ENCODE data around the gene TARS2. TPM values are rescaled to one million over a fixed set of nuclear protein-coding genes. Genes with fewer than 3 reads are reported as not detected.

Gene TARS2
- polyA plus RNA-seq, 3 donors from 2014 or later = 29.6 to 40.8 (median 31.9) TPM

DNA sequence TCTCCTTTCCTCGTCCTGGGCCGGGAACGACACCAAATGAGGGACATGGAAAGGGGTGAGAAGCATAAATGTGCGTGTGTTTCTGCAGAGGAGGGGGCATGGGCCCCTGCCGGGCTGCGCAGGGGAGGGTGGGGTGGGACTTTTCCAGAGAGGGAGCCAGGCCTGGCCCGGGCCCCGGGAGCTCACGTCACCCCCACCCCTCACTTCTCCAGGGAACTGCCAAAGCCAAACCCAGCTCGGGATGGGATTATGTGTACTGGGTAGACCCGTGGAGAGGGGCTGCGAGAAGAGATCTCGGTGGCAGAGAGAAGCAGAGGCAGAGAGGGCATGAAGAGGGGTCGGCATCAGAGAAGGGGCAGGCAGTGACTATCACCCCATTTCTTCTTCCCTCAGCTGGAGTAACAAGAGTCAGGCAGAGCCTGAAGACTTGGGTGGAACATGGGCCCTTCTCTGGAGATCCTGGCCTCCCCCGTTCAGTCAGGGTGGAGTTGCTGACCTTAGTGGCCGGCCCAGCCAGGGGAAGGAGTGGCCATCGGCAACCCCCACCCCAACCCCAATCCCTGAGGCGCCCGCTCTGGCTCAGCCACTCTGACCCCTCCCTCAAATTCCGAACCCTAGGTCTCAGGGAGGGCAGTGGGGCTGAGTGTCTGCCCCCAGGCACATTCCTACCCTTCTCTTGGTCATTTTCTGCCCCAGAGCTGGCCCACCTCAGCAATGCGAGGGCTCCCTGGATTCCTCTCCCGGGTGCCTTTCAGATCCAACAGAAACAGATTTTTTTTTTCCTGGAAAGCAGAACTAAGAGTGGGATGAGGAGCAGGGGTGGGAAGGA is 63.2 kb downstream of the TARS2 start:
- no peak for DNase-seq
- peak overlapping the region in 3 of 5 donors; percentile 21 to 79 (median 66) for H3K4me3 Mint-ChIP-seq
- peaks cover 0 to 16% (median 12%) of the 10 kb centered on the region in 3 donors for H3K27me3 Mint-ChIP-seq (ENCODE audit: low read depth in 3 of 3)
- H3K4me1 Mint-ChIP-seq = peaks cover 11 to 18% of the 10 kb centered on the region in 2 donors
- H3K27ac Mint-ChIP-seq = peak overlapping the region in 1 of 6 donors; percentile 61
- H3K36me3 Mint-ChIP-seq = no peaks in the 10 kb centered on the region
- no peaks in the 10 kb centered on the region for H3K9me3 Mint-ChIP-seq

DNA sequence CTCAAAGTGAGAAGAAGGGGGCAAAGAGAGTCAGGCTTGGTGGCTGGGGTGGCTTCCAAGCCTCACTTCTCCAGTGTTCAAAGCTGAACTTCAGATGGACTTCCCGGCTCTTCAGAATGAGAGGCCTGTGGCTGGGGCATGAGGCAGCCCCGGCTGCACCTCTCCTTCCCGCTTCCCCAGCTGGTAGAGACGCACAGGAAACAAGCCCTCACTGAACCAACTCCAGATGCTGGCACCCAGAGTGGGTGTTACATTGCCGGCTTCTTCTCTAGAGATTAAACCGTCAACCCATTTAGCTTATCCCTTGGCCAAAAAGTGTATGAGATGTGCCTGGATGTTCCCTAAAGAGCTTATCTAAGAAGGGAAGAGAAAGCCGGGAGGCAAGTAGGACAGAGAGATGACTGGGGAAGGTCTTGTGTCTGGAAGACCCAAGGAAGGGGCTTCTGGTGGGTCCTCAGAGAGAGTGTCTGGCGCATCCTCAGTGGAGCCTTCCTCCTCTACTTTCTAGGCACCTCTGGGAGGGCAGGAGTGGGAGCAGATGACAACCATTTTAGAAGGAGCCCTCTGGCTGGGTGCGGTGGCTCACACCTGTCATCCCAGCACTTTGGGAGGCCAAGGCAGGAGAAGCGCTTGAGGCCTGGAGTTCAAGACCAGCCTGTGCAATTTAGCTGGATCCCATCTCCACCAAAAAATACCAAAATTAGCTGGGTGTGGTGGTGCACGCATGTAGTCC is 64.0 kb downstream of the TARS2 start:
- peak overlapping the region in 1 of 6 donors; percentile 41 for H3K27ac Mint-ChIP-seq
- no peak for DNase-seq

DNA sequence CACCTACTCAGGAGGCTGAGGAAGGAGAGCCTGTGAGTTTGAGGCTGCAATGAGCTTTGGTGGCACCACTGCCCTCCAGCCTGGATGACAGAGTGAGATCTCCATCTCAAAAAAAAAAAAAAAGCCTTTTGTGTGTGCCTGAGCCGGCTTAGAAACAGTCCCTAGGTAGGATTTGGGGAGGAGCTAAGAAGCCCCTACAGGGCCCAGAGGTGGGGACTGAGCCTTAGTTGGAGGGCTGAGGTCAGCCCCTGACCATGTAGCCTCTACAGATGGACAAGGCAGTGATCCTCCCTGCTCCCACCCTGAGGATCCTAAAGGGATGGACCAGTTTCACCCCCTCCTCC is 64.5 kb downstream of the TARS2 start:
- Mint-ChIP-seq H3K9me3 (no peaks in the 10 kb centered on the region), H3K4me1 (peaks cover 11 to 18% of the 10 kb centered on the region in 2 donors), H3K27ac (no peak overlapping the region), H3K4me3 (no peak overlapping the region), H3K36me3 (no peaks in the 10 kb centered on the region), H3K27me3 (ENCODE audit: low read depth in 3 of 3) (peaks cover 0 to 13% (median 9%) of the 10 kb centered on the region in 3 donors)
- DNase-seq = no peak

More for the DNA sequence above, 64.0 kb downstream of the TARS2 start:
- Mint-ChIP-seq H3K9me3 (no peaks in the 10 kb centered on the region), H3K36me3 (no peaks in the 10 kb centered on the region), H3K4me1 (peaks cover 11 to 18% of the 10 kb centered on the region in 2 donors), H3K27me3 (ENCODE audit: low read depth in 3 of 3) (peaks cover 0 to 16% (median 12%) of the 10 kb centered on the region in 3 donors), H3K4me3 (peak overlapping the region in 3 of 5 donors; percentile 21 to 41 (median 23))

DNA sequence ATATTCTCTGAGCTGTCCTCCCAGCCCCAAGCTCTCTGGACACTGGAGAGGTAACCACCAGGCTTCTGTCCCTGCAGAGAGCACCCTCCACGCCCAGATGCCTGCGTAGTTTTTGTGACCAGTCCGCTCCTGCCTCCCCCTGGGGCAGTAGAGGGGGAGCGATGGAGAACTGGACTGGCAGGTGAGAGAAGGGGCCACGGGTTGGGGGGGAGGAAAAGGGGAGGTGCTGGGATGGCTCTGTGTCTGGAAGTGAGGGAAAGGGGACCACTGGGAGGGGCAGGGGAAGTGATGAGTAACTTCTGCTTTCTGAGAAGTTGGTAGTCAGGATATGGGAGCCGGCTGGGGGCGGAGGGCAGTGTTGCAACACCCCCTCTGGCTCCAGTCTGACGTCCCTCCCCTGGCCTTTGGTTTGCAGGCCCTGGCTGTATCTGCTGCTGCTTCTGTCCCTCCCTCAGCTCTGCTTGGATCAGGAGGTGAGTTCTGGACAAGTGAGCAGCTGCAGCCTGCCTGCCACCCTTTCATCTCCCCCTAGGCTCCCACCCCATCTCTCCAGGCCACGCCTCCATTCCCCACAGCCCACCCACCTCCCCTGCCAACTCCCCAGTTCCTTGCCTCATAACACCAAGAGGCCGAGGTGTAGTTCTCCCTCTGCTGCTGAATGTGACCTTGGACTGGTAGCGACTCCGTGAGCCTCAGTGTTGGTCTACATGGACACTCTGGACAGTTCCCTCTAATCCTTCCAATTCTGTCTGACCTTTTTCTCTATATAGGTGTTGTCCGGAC is 65.1 kb downstream of the TARS2 start:
- no peak for DNase-seq
- Mint-ChIP-seq H3K9me3 (no peaks in the 10 kb centered on the region), H3K4me1 (peaks cover 11 to 18% of the 10 kb centered on the region in 2 donors), H3K27me3 (ENCODE audit: low read depth in 3 of 3) (peaks cover 0 to 9% (median 6%) of the 10 kb centered on the region in 3 donors), H3K27ac (peak overlapping the region in 2 of 6 donors; percentile 4 to 21), H3K4me3 (no peak overlapping the region), H3K36me3 (no peaks in the 10 kb centered on the region)

DNA sequence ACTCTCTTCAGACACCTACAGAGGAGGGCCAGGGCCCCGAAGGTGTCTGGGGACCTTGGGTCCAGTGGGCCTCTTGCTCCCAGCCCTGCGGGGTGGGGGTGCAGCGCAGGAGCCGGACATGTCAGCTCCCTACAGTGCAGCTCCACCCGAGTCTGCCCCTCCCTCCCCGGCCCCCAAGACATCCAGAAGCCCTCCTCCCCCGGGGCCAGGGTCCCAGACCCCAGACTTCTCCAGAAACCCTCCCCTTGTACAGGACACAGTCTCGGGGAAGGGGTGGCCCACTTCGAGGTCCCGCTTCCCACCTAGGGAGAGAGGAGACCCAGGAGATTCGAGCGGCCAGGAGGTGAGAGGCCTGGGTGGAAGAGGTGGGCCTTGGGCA is 65.7 kb downstream of the TARS2 start:
- no peaks in the 10 kb centered on the region for H3K36me3 Mint-ChIP-seq
- no peak for DNase-seq

DNA sequence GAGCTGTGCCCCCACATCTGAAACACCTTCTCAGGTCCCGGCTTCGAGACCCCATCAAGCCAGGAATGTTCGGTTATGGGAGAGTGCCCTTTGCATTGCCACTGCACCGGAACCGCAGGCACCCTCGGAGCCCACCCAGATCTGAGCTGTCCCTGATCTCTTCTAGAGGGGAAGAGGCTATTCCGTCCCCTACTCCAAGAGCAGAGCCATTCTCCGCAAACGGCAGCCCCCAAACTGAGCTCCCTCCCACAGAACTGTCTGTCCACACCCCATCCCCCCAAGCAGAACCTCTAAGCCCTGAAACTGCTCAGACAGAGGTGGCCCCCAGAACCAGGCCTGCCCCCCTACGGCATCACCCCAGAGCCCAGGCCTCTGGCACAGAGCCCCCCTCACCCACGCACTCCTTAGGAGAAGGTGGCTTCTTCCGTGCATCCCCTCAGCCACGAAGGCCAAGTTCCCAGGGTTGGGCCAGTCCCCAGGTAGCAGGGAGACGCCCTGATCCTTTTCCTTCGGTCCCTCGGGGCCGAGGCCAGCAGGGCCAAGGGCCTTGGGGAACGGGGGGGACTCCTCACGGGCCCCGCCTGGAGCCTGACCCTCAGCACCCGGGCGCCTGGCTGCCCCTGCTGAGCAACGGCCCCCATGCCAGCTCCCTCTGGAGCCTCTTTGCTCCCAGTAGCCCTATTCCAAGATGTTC is 66.3 kb downstream of the TARS2 start:
- Mint-ChIP-seq H3K4me3 (no peak overlapping the region), H3K9me3 (no peaks in the 10 kb centered on the region), H3K27me3 (ENCODE audit: low read depth in 3 of 3) (peaks cover 0 to 9% (median 6%) of the 10 kb centered on the region in 3 donors), H3K4me1 (peaks cover 8 to 13% of the 10 kb centered on the region in 2 donors), H3K36me3 (no peaks in the 10 kb centered on the region), H3K27ac (no peak overlapping the region)
- DNase-seq = no peak

More for the DNA sequence above, 65.7 kb downstream of the TARS2 start:
- H3K9me3 Mint-ChIP-seq = no peaks in the 10 kb centered on the region
- peaks cover 0 to 9% (median 6%) of the 10 kb centered on the region in 3 donors for H3K27me3 Mint-ChIP-seq (ENCODE audit: low read depth in 3 of 3)
- H3K4me3 Mint-ChIP-seq = no peak overlapping the region
- no peak overlapping the region for H3K27ac Mint-ChIP-seq
- H3K4me1 Mint-ChIP-seq = peaks cover 11 to 18% of the 10 kb centered on the region in 2 donors

DNA sequence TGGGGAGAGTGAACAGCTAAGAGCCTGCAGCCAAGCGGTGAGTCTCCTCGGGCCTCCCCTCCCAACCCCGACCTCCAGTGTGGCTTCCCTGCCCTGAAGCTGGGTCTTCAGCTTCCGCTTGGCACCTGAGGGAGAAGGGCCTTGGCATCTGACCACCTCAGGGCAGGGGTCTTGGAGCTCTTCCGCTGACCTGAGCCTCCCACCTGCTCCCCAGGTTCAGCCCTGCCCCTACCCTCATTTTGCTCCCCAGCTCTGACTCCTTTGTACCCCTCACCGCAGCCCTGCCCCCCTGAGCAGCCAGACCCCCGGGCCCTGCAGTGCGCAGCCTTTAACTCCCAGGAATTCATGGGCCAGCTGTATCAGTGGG is 66.8 kb downstream of the TARS2 start:
- H3K27ac Mint-ChIP-seq = no peak overlapping the region

DNA sequence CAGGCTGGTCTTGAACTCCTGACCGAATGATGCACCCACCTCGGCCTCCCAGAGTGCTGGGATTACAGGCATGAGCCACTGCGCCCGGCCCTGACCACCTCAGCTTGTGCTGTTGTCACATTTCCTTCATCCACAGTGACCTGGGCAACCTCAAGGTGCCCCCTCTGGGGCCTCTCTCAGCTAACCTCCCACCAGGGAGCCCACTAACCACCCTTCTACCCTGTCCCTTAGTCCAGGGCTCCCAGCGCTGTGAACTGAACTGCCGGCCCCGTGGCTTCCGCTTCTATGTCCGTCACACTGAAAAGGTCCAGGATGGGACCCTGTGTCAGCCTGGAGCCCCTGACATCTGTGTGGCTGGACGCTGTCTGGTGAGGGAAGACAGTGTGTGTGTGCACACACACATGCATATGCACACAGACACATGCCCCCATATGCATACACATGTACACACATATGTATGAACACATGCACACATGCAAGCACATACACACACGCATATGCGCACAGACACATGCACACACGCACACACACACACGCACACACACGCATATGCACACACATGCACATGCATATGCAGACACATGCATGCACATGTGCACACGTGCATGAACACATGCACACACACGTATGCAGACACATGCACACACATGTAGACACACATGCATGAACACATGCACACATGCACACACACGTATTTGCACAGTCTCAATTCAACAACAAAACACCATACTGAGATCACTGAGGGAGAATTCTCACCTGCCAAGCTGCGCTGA is 68.2 kb downstream of the TARS2 start:
- DNase-seq = no peak
- Mint-ChIP-seq H3K4me3 (no peak overlapping the region), H3K27ac (no peak overlapping the region), H3K9me3 (no peaks in the 10 kb centered on the region), H3K36me3 (no peaks in the 10 kb centered on the region), H3K4me1 (peaks cover 12 to 19% of the 10 kb centered on the region in 2 donors), H3K27me3 (ENCODE audit: low read depth in 3 of 3) (peaks cover 0 to 9% (median under 1%) of the 10 kb centered on the region in 3 donors)

More for the DNA sequence above, 66.8 kb downstream of the TARS2 start:
- no peaks in the 10 kb centered on the region for H3K36me3 Mint-ChIP-seq
- H3K4me3 Mint-ChIP-seq = no peak overlapping the region
- DNase-seq = no peak
- H3K4me1 Mint-ChIP-seq = peaks cover 7 to 11% of the 10 kb centered on the region in 2 donors
- no peaks in the 10 kb centered on the region for H3K9me3 Mint-ChIP-seq
- peaks cover 0 to 9% (median 6%) of the 10 kb centered on the region in 3 donors for H3K27me3 Mint-ChIP-seq (ENCODE audit: low read depth in 3 of 3)

DNA sequence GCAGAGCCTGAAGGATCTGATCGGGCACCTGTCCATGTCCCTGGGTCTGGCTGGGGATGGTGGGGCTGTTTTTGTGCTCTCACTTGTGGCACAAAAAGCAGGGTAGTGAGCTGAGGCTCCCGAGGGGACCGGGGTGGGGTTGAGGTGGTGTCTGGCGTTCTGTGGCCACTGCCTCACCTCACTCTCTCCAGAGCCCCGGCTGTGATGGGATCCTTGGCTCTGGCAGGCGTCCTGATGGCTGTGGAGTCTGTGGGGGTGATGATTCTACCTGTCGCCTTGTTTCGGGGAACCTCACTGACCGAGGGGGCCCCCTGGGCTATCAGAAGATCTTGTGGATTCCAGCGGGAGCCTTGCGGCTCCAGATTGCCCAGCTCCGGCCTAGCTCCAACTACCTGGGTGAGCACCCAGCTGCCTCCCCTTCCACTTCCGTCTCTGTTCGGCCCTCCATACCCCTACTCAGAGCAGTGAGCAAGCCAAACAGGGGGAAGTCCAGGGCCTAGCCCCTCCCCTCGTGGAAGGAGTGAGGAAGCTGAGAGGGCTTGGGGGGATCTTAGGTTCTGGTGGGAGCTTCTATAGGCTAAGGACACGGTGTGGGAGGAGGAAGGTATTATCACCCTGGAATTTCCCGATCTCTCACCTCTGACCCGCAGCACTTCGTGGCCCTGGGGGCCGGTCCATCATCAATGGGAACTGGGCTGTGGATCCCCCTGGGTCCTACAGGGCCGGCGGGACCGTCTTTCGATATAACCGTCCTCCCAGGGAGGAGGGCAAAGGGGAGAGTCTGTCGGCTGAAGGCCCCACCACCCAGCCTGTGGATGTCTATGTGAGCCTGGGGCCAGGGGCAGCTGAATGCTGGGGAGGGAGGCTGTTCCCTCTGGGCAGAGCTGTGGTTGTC is 69.0 kb downstream of the TARS2 start:
- H3K27ac Mint-ChIP-seq = no peak overlapping the region
- H3K36me3 Mint-ChIP-seq = no peaks in the 10 kb centered on the region
- H3K27me3 Mint-ChIP-seq (ENCODE audit: low read depth in 3 of 3) = peaks cover 0 to 9% (median 2%) of the 10 kb centered on the region in 3 donors
- no peak overlapping the region for H3K4me3 Mint-ChIP-seq
- peaks cover 20 to 24% of the 10 kb centered on the region in 2 donors for H3K4me1 Mint-ChIP-seq
- DNase-seq = no peak
- H3K9me3 Mint-ChIP-seq = no peaks in the 10 kb centered on the region

DNA sequence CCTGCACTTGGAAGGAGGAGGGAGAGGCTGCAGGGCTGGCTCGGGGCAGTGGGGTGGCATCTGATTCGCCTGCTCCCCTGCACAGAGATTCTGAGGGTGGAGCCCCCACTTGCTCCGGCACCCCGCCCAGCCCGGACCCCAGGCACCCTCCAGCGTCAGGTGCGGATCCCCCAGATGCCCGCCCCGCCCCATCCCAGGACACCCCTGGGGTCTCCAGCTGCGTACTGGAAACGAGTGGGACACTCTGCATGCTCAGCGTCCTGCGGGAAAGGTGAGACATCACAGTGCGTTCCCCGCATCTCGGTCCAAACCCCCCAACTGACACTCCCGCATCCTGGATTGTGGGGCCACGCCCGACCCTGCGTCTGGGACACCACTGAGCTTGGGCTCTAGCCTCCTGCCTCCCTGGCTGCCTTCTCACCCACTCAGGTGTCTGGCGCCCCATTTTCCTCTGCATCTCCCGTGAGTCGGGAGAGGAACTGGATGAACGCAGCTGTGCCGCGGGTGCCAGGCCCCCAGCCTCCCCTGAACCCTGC is 69.9 kb downstream of the TARS2 start:
- no peak for DNase-seq
- peaks cover 25 to 27% of the 10 kb centered on the region in 2 donors for H3K4me1 Mint-ChIP-seq
- H3K4me3 Mint-ChIP-seq = no peak overlapping the region
- no peak overlapping the region for H3K27ac Mint-ChIP-seq
- no peaks in the 10 kb centered on the region for H3K36me3 Mint-ChIP-seq
- peaks cover 0 to 6% (median 4%) of the 10 kb centered on the region in 3 donors for H3K27me3 Mint-ChIP-seq (ENCODE audit: low read depth in 3 of 3)
- H3K9me3 Mint-ChIP-seq = no peaks in the 10 kb centered on the region
